K562 (cell line): ENCODE results near the gene LMNA. TPM values are rescaled to one million over a fixed set of nuclear protein-coding genes. Genes with fewer than 3 reads are reported as not detected.

Source experiments
- ATF7 ChIP-seq: fragments of 450-650 bp; IDR thresholded peaks from 2 replicates; pipeline ENCODE4 v1.7.1; 2014; ENCODE audit warnings: mild to moderate bottlenecking, moderate library complexity
- DMBX1 ChIP-seq: fragments of 250-450 bp; sonication (Bioruptor Pico); IDR thresholded peaks from 2 replicates; pipeline ENCODE4 v1.8.0; 2022; ENCODE audit warnings: inconsistent platforms, mild to moderate bottlenecking, moderate library complexity, borderline replicate concordance
- ELF1 ChIP-seq: fragments of 200-800 bp; sonication (Bioruptor generic); IDR thresholded peaks from 2 replicates; pipeline ENCODE4 v1.6.1; 2016; ENCODE audit warnings: missing genetic modification characterization, missing compliant biosample characterization
- ELF2 ChIP-seq: fragments of 250-450 bp; sonication (Bioruptor Pico); IDR thresholded peaks from 2 replicates; pipeline ENCODE4 v1.5.0; 2021; ENCODE audit warnings: mild to moderate bottlenecking
- HNRNPL ChIP-seq: fragments of 200-400 bp; formaldehyde crosslinking; IDR thresholded peaks from 2 replicates; pipeline ENCODE4 v1.6.1; 2017; ENCODE audit warnings: low read depth, mild to moderate bottlenecking, low read length
- HNRNPUL1 ChIP-seq: fragments of 200-400 bp; formaldehyde crosslinking; IDR thresholded peaks from 2 replicates; pipeline ENCODE4 v1.6.1; 2017; ENCODE audit warnings: low read length
- HOXB6 ChIP-seq: fragments of 250-450 bp; sonication (Bioruptor Pico); IDR thresholded peaks from 2 replicates; pipeline ENCODE4 v1.5.1; 2022; ENCODE audit warnings: mild to moderate bottlenecking, borderline replicate concordance
- KLF6 ChIP-seq: fragments of 250-450 bp; sonication (Bioruptor Pico); IDR thresholded peaks from 2 replicates; pipeline ENCODE4 v1.4.0; 2020; ENCODE audit warnings: mild to moderate bottlenecking, moderate library complexity, borderline replicate concordance
- MEF2A ChIP-seq: IDR thresholded peaks from 2 replicates; pipeline ENCODE4 v1.6.1; 2011; ENCODE audit warnings: low read depth, mild to moderate bottlenecking, low read length, moderate library complexity; ENCODE audit not compliant: control insufficient read depth
- MTF1 ChIP-seq: fragments of 250-450 bp; sonication (Bioruptor Pico); IDR thresholded peaks from 2 replicates; pipeline ENCODE4 v1.9.0; 2021; ENCODE audit warnings: moderate library complexity, mild to moderate bottlenecking, inconsistent platforms, borderline replicate concordance
- NCOR1 ChIP-seq: fragments of 450-650 bp; IDR thresholded peaks from 2 replicates; pipeline ENCODE4 v1.6.1; 2016; ENCODE audit warnings: mild to moderate bottlenecking, moderate library complexity
- NFRKB ChIP-seq: fragments of 450-650 bp; IDR thresholded peaks from 2 replicates; pipeline ENCODE4 v1.6.1; 2016; ENCODE audit warnings: low read depth
- NR2C1 ChIP-seq, 2 experiments: fragments of 450-650 bp; IDR thresholded peaks; 2 replicates each; pipeline ENCODE4 v1.6.1; 2017; ENCODE audit warnings: mild to moderate bottlenecking in 2 of 2, antibody characterized with exemption in 1 of 2, inconsistent platforms in 1 of 2, missing compliant biosample characterization in 1 of 2, missing genetic modification characterization in 1 of 2
- SIN3B ChIP-seq: fragments of 450-650 bp; IDR thresholded peaks from 2 replicates; pipeline ENCODE4 v1.6.1; 2017; ENCODE audit warnings: low read depth, mild to moderate bottlenecking, moderate library complexity
- TRIM28 ChIP-seq: fragments of 450-650 bp; IDR thresholded peaks from 2 replicates; pipeline ENCODE4 v1.6.1; 2017
- ZKSCAN1 ChIP-seq: fragments of 150-350 bp; IDR thresholded peaks from 2 replicates; pipeline ENCODE4 v1.6.1; 2016; ENCODE audit warnings: low read depth, low read length
- ZNF311 ChIP-seq: fragments of 250-450 bp; sonication (Bioruptor Pico); IDR thresholded peaks from 2 replicates; pipeline ENCODE4 v1.4.0; 2020; ENCODE audit warnings: mild to moderate bottlenecking, moderate library complexity
- ZNF589 ChIP-seq: fragments of 200-800 bp; sonication (Bioruptor generic); IDR thresholded peaks from 2 replicates; pipeline ENCODE4 v1.6.1; 2016; ENCODE audit warnings: low read depth, missing genetic modification characterization, missing compliant biosample characterization
- ZNF780A ChIP-seq: fragments of 250-450 bp; sonication (Bioruptor Pico); IDR thresholded peaks from 2 replicates; pipeline ENCODE4 v1.5.0; 2021; ENCODE audit warnings: mild to moderate bottlenecking
- polyA plus RNA-seq, 8 experiments: library from polyadenylated mRNA; depleted of rRNA in 4 of 8; stranded (reverse) in 5 of 8; unstranded in 3 of 8; fragments of >200 nt; fragmentation: Nextera tagmentation in 2 of 8; fragmentation: Illumina TruSeq in 1 of 8; extraction: Ambion mirVana in 2 of 8; extraction: Trizol in 1 of 8; gene quantifications; 2 replicates each; pipeline versions ENCODE4 v1.2.1 to v1.2.3, GENCODE V29; 2011 to 2014; ENCODE audit warnings: inconsistent platforms in 1 of 8, missing spikeins in 1 of 8
- total RNA-seq, 7 experiments: library from RNA; depleted of rRNA in 6 of 7; stranded (reverse); fragments of >200 nt in 6 of 7; fragmentation: Illumina TruSeq in 2 of 7; extraction: Trizol in 2 of 7; gene quantifications; 2 replicates each; pipeline versions ENCODE4 v1.2.1 to v1.2.3, GENCODE V29; 2011 to 2021; ENCODE audit warnings: low replicate concordance in 1 of 7
- TF ChIP-seq, protein P1 (sequence below): fragments of 250-450 bp; sonication (Bioruptor Pico); IDR thresholded peaks from 2 replicates; pipeline ENCODE4 v1.8.0; 2022; ENCODE audit warnings: inconsistent platforms, mild to moderate bottlenecking, moderate library complexity, borderline replicate concordance
- TF ChIP-seq, protein P2 (sequence below): sonication (generic); formaldehyde crosslinking; IDR thresholded peaks from 2 replicates; pipeline ENCODE4 v1.8.1; 2022; ENCODE audit warnings: missing genetic modification reagents
- TF ChIP-seq, protein P3 (sequence below), 2 experiments: fragments of 250-450 bp in 1 of 2; fragments of 450-650 bp in 1 of 2; sonication (Bioruptor Pico) in 1 of 2; IDR thresholded peaks; 2 replicates each; pipeline versions ENCODE4 v1.6.1 to v1.8.0; 2016 to 2021; ENCODE audit warnings: mild to moderate bottlenecking in 2 of 2, moderate library complexity in 2 of 2, missing compliant biosample characterization in 1 of 2, missing genetic modification characterization in 1 of 2

Gene LMNA
- total and polyA plus RNA-seq, 9 of the 15 experiments (the other 6 are each of a cell fraction or from before 2014, with no cell fraction given) = 1.00 to 347 (median 88.2) TPM

DNA sequence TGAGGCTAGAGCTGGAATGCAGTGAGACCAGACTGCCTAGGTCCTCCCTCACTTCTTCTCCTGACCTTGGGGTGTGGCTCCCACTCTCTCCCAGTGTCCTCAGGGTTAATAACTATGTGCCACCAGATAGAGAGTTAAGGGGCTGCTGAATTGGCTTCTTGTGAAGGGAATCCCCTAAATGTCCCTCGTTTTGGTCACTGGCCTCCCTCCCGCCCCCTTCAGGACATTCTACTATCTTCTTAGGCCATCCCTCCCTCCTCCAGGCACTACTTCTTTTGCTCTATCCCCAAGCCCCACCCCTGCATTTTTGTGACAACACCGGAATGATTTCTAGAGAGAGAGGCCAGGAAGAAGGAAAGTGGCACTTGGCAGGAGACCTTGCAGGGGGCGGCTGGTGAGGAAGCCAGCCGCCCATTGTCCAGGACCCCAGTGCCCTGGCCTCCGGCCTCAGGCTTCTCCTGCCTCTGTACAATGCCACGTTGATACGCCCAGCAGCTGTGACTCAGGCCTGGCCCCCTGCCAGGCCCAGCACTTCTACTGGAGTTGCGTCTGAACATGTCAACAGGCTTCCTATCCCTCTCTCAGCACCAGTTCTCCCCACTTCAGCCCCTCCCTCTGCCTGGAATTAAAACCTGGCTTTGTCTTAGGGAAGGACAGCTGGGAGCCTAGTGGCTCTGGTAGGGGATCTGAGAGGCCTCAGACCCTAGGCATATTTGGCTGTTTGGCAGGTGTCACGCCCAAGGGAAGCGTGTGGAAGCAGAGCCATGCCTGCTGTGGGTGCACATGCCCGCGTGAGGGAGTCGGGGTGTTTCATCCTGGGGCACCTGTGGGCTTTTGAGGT, 9.1 kb downstream of the LMNA start (continued):
- TF ChIP-seq NCOR1 = peak; percentile 53
- TF ChIP-seq, protein P1, sequence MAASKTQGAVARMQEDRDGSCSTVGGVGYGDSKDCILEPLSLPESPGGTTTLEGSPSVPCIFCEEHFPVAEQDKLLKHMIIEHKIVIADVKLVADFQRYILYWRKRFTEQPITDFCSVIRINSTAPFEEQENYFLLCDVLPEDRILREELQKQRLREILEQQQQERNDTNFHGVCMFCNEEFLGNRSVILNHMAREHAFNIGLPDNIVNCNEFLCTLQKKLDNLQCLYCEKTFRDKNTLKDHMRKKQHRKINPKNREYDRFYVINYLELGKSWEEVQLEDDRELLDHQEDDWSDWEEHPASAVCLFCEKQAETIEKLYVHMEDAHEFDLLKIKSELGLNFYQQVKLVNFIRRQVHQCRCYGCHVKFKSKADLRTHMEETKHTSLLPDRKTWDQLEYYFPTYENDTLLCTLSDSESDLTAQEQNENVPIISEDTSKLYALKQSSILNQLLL (CRISPR knock-in tag) = no peak
- TF ChIP-seq ELF2 (CRISPR knock-in tag) = no peak
- TF ChIP-seq DMBX1 (CRISPR knock-in tag) = no peak
- TF ChIP-seq MEF2A = no peak
- TF ChIP-seq HNRNPUL1 = no peak
- TF ChIP-seq, protein P2, sequence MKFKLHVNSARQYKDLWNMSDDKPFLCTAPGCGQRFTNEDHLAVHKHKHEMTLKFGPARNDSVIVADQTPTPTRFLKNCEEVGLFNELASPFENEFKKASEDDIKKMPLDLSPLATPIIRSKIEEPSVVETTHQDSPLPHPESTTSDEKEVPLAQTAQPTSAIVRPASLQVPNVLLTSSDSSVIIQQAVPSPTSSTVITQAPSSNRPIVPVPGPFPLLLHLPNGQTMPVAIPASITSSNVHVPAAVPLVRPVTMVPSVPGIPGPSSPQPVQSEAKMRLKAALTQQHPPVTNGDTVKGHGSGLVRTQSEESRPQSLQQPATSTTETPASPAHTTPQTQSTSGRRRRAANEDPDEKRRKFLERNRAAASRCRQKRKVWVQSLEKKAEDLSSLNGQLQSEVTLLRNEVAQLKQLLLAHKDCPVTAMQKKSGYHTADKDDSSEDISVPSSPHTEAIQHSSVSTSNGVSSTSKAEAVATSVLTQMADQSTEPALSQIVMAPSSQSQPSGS (CRISPR knock-in tag) = no peak
- no peak for TF ChIP-seq ZNF780A (CRISPR knock-in tag)
- TF ChIP-seq NFRKB = peak; percentile 28
- TF ChIP-seq SIN3B = no peak
- TF ChIP-seq ELF1 (tag) = no peak
- no peak for TF ChIP-seq ZNF311
- TF ChIP-seq ZNF589 (CRISPR knock-in tag) = peak; percentile 68; the same call in 1 of the 2 replicates
- no peak; the same call in 1 of the 2 replicates for TF ChIP-seq HNRNPL
- peak; percentile 31; the same call in 1 of the 2 replicates for TF ChIP-seq TRIM28
- peak; percentile 70; the same call in 1 of the 2 replicates for TF ChIP-seq KLF6
- TF ChIP-seq, protein P3, sequence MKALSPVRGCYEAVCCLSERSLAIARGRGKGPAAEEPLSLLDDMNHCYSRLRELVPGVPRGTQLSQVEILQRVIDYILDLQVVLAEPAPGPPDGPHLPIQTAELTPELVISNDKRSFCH (CRISPR knock-in tag; IDR thresholded peaks at IDR 0.05) = no peak
- TF ChIP-seq, protein P3 (tag; IDR thresholded peaks at IDR 0.05) = no peak
- TF ChIP-seq HOXB6 = no peak
- TF ChIP-seq NR2C1 (IDR thresholded peaks at IDR 0.05) = no peak
- TF ChIP-seq NR2C1 (tag; IDR thresholded peaks at IDR 0.05) = no peak; the same call in 1 of the 2 replicates
- TF ChIP-seq ZKSCAN1 = no peak
- peak; percentile 76; the same call in 1 of the 2 replicates for TF ChIP-seq ATF7
- no peak for TF ChIP-seq MTF1 (CRISPR knock-in tag)
